Hepatocyte (in vitro differentiated cells): ENCODE data around the gene ABHD12B. TPM values are rescaled to one million over a fixed set of nuclear protein-coding genes. Genes with fewer than 3 reads are reported as not detected.
A peak's percentile ranks its signal among the peaks of the same experiment; 100 is the strongest.

Experiments
- DNase-seq: peaks from one replicate; pipeline ENCODE4 v3.0.0-alpha.2; 2016; ENCODE audit warnings: low spot score
- H2AFZ ChIP-seq: fragments of 200-600 bp; sonication (generic); 2 replicates; pipeline ENCODE4 v1.6.0; 2016; ENCODE audit warnings: antibody characterized with exemption, mild to moderate bottlenecking
- H3K27ac ChIP-seq: fragments of 200-600 bp; sonication (generic); 2 replicates; pipeline ENCODE4 v1.5.1; 2016; ENCODE audit warnings: mild to moderate bottlenecking
- H3K27me3 ChIP-seq: fragments of 200-600 bp; sonication (generic); 2 replicates; pipeline ENCODE4 v1.6.1; 2016
- H3K36me3 ChIP-seq: fragments of 200-600 bp; sonication (generic); replicated peaks from 2 replicates; pipeline ENCODE4 v1.5.1; 2016; ENCODE audit warnings: low read depth; ENCODE audit not compliant: insufficient read depth
- H3K4me1 ChIP-seq: fragments of 200-600 bp; sonication (generic); 2 replicates; pipeline ENCODE4 v1.5.1; 2016; ENCODE audit warnings: mild to moderate bottlenecking, moderate library complexity; ENCODE audit not compliant: insufficient read depth
- H3K4me2 ChIP-seq: fragments of 200-600 bp; sonication (generic); 2 replicates; pipeline ENCODE4 v1.6.0; 2016
- H3K4me3 ChIP-seq: fragments of 200-600 bp; sonication (generic); 2 replicates; pipeline ENCODE4 v1.5.1; 2016; ENCODE audit warnings: mild to moderate bottlenecking
- H3K79me2 ChIP-seq: fragments of 200-600 bp; sonication (generic); 2 replicates; pipeline ENCODE4 v1.6.0; 2017; ENCODE audit warnings: mild to moderate bottlenecking
- H3K9me2 ChIP-seq: fragments of 200-600 bp; sonication (generic); replicated peaks from 2 replicates; pipeline ENCODE4 v1.6.0; 2017; ENCODE audit warnings: mild to moderate bottlenecking; ENCODE audit not compliant: insufficient read depth
- H3K9me3 ChIP-seq: fragments of 200-600 bp; sonication (generic); 2 replicates; pipeline ENCODE4 v1.5.1; 2016; ENCODE audit warnings: low read depth, mild to moderate bottlenecking
- H4K20me1 ChIP-seq: fragments of 200-600 bp; sonication (generic); 2 replicates; pipeline ENCODE4 v1.6.0; 2016; ENCODE audit warnings: mild to moderate bottlenecking; ENCODE audit not compliant: insufficient read depth, poor library complexity, severe bottlenecking
- EZH2 ChIP-seq: fragments of 200-600 bp; sonication (generic); IDR thresholded peaks from 2 replicates; pipeline ENCODE4 v1.6.1; 2016; ENCODE audit warnings: antibody characterized with exemption, mild to moderate bottlenecking, borderline replicate concordance
- EZH2phosphoT487 ChIP-seq: fragments of 200-600 bp; sonication (generic); IDR thresholded peaks from one replicate; pipeline ENCODE4 v1.6.1; 2018; ENCODE audit warnings: antibody characterized with exemption, mild to moderate bottlenecking, low read depth, moderate library complexity; ENCODE audit not compliant: unreplicated experiment, severe bottlenecking
- WGBS: methylation state at CpG from one replicate; pipeline ENCODE4 v1.1.6; 2016; ENCODE audit warnings: low lambda C conversion rate; ENCODE audit errors: missing lambda C conversion rate; 5-methylcytosine and 5-hydroxymethylcytosine counted together
- polyA plus RNA-seq: library from polyadenylated mRNA; unstranded; fragments of >200 nt; fragmentation: Nextera tagmentation; extraction: Ambion mirVana; gene quantifications from 2 replicates; pipeline ENCODE4 v1.2.1, GENCODE V29; 2016
- total RNA-seq: library from RNA; depleted of rRNA; stranded (reverse); fragments of >200 nt; gene quantifications from 2 replicates; pipeline ENCODE4 v1.2.3, GENCODE V29; 2014
- TF ChIP-seq, protein P1 (sequence below): fragments of 200-600 bp; sonication (generic); IDR thresholded peaks from 2 replicates; pipeline ENCODE4 v1.5.1; 2016; ENCODE audit warnings: antibody characterized with exemption, mild to moderate bottlenecking; ENCODE audit not compliant: poor library complexity

The ABHD12B gene
- total and polyA plus RNA-seq, 2 experiments from 2014 or later: not detected

DNA sequence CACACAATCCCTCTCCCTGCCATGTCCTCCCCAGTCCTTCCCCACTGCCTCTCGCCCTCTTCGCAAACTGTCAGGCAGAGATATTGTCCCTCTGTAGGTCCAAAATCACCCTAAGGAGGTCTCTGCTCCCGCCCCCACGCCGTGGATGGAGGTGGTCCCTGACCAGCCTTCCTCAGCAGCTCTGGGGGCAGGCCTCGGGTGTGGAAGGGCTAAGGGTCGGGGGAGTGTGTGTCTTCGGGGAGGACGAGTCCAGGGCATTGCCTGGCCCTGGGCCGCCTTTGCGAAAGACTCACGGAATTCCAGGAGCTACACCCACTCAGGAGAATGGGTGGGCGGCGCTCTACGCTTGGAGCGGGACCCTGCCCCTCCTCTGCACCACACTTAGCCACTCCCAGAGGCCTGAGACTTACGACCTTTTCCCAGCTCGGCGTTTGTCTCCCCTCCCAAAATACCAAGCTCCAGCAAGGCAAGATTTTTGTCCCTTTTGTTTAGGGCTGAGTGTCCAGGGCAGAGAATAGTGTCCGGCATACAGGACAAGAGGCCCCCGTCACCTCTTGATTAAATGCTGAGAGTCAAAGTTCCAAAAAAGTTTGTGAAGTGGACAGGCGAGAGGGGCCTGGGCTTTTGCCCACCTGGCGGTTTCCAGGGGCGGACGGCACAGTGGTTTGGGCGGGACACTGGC is 71.5 kb downstream of the ABHD12B start:
- Histone ChIP-seq H3K27ac (peak overlapping the region; percentile 67), H3K36me3 (no peaks in the 10 kb centered on the region), H2AFZ (peak overlapping the region; percentile 97)

GRCh38 chr14:50943943-50944646 is 72.2 kb downstream of the ABHD12B start, which contains the start of gene PYGL:
PYGL (minus strand) TSS chr14:50944483; CDS start chr14:50944403, 80 bp downstream.
- H3K4me1 ChIP-seq: peaks cover 2% of the 10 kb centered on the region
- no peaks in the 10 kb centered on the region for H4K20me1 ChIP-seq
- H3K36me3 ChIP-seq: no peaks in the 10 kb centered on the region
- H3K27ac ChIP-seq: peak within 1 kb of the TSS; percentile 67
- peak; percentile 84 for DNase-seq
- no peaks in the 10 kb centered on the region for H3K79me2 ChIP-seq
- under 1% methylated on average over 65 of the region's 74 CpGs for WGBS
- no peaks in the 10 kb centered on the region for H3K9me3 ChIP-seq
- H3K4me2 ChIP-seq: peak within 1 kb of the TSS; percentile 98
- peak within 1 kb of the TSS; percentile 97 for H2AFZ ChIP-seq
- H3K9me2 ChIP-seq: no peaks in the 10 kb centered on the region
- H3K4me3 ChIP-seq: peak within 1 kb of the TSS; percentile 76
- no peak for TF ChIP-seq EZH2
- TF ChIP-seq EZH2phosphoT487: no peak
- TF ChIP-seq, protein P1, sequence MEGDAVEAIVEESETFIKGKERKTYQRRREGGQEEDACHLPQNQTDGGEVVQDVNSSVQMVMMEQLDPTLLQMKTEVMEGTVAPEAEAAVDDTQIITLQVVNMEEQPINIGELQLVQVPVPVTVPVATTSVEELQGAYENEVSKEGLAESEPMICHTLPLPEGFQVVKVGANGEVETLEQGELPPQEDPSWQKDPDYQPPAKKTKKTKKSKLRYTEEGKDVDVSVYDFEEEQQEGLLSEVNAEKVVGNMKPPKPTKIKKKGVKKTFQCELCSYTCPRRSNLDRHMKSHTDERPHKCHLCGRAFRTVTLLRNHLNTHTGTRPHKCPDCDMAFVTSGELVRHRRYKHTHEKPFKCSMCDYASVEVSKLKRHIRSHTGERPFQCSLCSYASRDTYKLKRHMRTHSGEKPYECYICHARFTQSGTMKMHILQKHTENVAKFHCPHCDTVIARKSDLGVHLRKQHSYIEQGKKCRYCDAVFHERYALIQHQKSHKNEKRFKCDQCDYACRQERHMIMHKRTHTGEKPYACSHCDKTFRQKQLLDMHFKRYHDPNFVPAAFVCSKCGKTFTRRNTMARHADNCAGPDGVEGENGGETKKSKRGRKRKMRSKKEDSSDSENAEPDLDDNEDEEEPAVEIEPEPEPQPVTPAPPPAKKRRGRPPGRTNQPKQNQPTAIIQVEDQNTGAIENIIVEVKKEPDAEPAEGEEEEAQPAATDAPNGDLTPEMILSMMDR: no peak
- H3K27me3 ChIP-seq: no peaks in the 10 kb centered on the region

More for the DNA sequence above, 71.5 kb downstream of the ABHD12B start:
- Histone ChIP-seq H3K27me3 (no peaks in the 10 kb centered on the region), H3K9me2 (no peaks in the 10 kb centered on the region), H3K79me2 (no peaks in the 10 kb centered on the region), H3K4me2 (peak overlapping the region; percentile 98), H3K4me1 (peaks cover 3% of the 10 kb centered on the region), H4K20me1 (no peaks in the 10 kb centered on the region), H3K9me3 (no peaks in the 10 kb centered on the region), H3K4me3 (peak overlapping the region; percentile 76)
- no peak for TF ChIP-seq EZH2phosphoT487
- no peak for TF ChIP-seq EZH2
- TF ChIP-seq, protein P1: no peak
- WGBS: 7% methylated on average over 26 of the region's 26 CpGs
- peak; percentile 58 for DNase-seq

- Histone ChIP-seq H3K27ac (peak overlapping the region; percentile 67), H3K9me3 (no peaks in the 10 kb centered on the region), H3K79me2 (no peaks in the 10 kb centered on the region), H3K4me3 (peak overlapping the region; percentile 76), H3K9me2 (no peaks in the 10 kb centered on the region), H3K4me1 (no peaks in the 10 kb centered on the region), H2AFZ (peak overlapping the region; percentile 97), H4K20me1 (no peaks in the 10 kb centered on the region), H3K4me2 (peak overlapping the region; percentile 98), H3K27me3 (no peaks in the 10 kb centered on the region), H3K36me3 (no peaks in the 10 kb centered on the region)
- TF ChIP-seq, protein P1: no peak
- TF ChIP-seq EZH2 (no peak), EZH2phosphoT487 (no peak)
- peak; percentile 54 for DNase-seq
- 5% methylated on average over 27 of the region's 29 CpGs for WGBS
Measured at GRCh38 chr14:50944647-50945413, 73.0 kb downstream of the ABHD12B start.
